Liver (tissue), 9 donors: ENCODE measurements around the gene UBASH3A. TPM values are rescaled to one million over a fixed set of nuclear protein-coding genes. Genes with fewer than 3 reads are reported as not detected.

ENCODE experiments used
- DNase-seq: peaks from one replicate; pipeline ENCODE4 v3.0.0-alpha.2; 2017; ENCODE audit warnings: low spot score
- H3K27ac ChIP-seq, 2 donors: one replicate each; pipeline ENCODE4 v1.7.0; 2013; ENCODE audit warnings: inconsistent platforms in 2 of 2, low read length in 2 of 2, control low read depth in 1 of 2, low read depth in 1 of 2, mild to moderate bottlenecking in 1 of 2
- H3K27me3 ChIP-seq, 4 donors: one replicate each; pipeline versions ENCODE4 v1.6.1 to v1.7.0; 2013; ENCODE audit warnings: low read length in 3 of 4, inconsistent platforms in 1 of 4, mild to moderate bottlenecking in 1 of 4, moderate library complexity in 1 of 4; ENCODE audit not compliant: control insufficient read depth in 4 of 4, insufficient read depth in 4 of 4
- H3K36me3 ChIP-seq, 4 donors: one replicate each; pipeline versions ENCODE4 v1.6.1 to v1.7.0; 2013; ENCODE audit warnings: low read length in 3 of 4, mild to moderate bottlenecking in 3 of 4, low read depth in 1 of 4, moderate library complexity in 1 of 4; ENCODE audit not compliant: control insufficient read depth in 4 of 4, insufficient read depth in 3 of 4
- H3K4me1 ChIP-seq, 4 donors: one replicate each; pipeline versions ENCODE4 v1.6.1 to v1.7.0; 2013; ENCODE audit warnings: low read length in 3 of 4, mild to moderate bottlenecking in 3 of 4, moderate library complexity in 1 of 4; ENCODE audit not compliant: control insufficient read depth in 4 of 4, insufficient read depth in 4 of 4
- H3K4me3 ChIP-seq, 3 donors: one replicate each; pipeline versions ENCODE4 v1.6.1 to v1.7.0; 2013; ENCODE audit warnings: low read length in 3 of 3, control low read depth in 1 of 3, low read depth in 1 of 3, mild to moderate bottlenecking in 1 of 3
- H3K9ac ChIP-seq, 2 donors: one replicate each; pipeline ENCODE4 v1.7.0; 2013; ENCODE audit warnings: low read length in 2 of 2, mild to moderate bottlenecking in 2 of 2, moderate library complexity in 2 of 2, control low read depth in 1 of 2, low read depth in 1 of 2
- H3K9me3 ChIP-seq, 4 donors: one replicate each; pipeline versions ENCODE4 v1.6.1 to v1.7.0; 2013; ENCODE audit warnings: low read length in 3 of 4; ENCODE audit not compliant: control insufficient read depth in 4 of 4
- EGR1 ChIP-seq, 2 donors: IDR thresholded peaks; 2 replicates each; pipeline ENCODE4 v1.6.1; 2016 to 2018; ENCODE audit warnings: antibody characterized with exemption in 2 of 2, low read depth in 2 of 2
- FOXA1 ChIP-seq: IDR thresholded peaks from 2 replicates; pipeline ENCODE4 v1.6.1; 2016; ENCODE audit warnings: antibody characterized with exemption
- FOXA2 ChIP-seq: IDR thresholded peaks from 2 replicates; pipeline ENCODE4 v1.6.1; 2016; ENCODE audit warnings: antibody characterized with exemption
- GABPA ChIP-seq, 2 donors: IDR thresholded peaks in 1 of 2; conservative IDR thresholded peaks in 1 of 2; 2 replicates each; pipeline ENCODE4 v1.6.1; 2016; ENCODE audit warnings: antibody characterized with exemption in 2 of 2, mild to moderate bottlenecking in 1 of 2, moderate library complexity in 1 of 2
- HNF4A ChIP-seq, 2 donors: conservative IDR thresholded peaks; 2 replicates each; pipeline ENCODE4 v1.6.1; 2016; ENCODE audit warnings: antibody characterized with exemption in 2 of 2, mild to moderate bottlenecking in 2 of 2
- HNF4G ChIP-seq: IDR thresholded peaks from 2 replicates; pipeline ENCODE4 v1.6.1; 2016; ENCODE audit warnings: antibody characterized with exemption
- JUND ChIP-seq, 2 donors: IDR thresholded peaks; 2 replicates each; pipeline ENCODE4 v1.6.1; 2016; ENCODE audit warnings: antibody characterized with exemption in 2 of 2
- NR2F2 ChIP-seq: IDR thresholded peaks from 2 replicates; pipeline ENCODE4 v1.6.1; 2016; ENCODE audit warnings: antibody characterized with exemption
- RAD21 ChIP-seq, 2 donors: IDR thresholded peaks; 2 replicates each; pipeline ENCODE4 v1.6.1; 2016; ENCODE audit warnings: antibody characterized with exemption in 2 of 2, mild to moderate bottlenecking in 2 of 2
- RXRA ChIP-seq, 2 donors: IDR thresholded peaks; 2 replicates each; pipeline ENCODE4 v1.6.1; 2017 to 2018; ENCODE audit warnings: antibody characterized with exemption in 2 of 2, mild to moderate bottlenecking in 1 of 2
- SP1 ChIP-seq: IDR thresholded peaks from 2 replicates; pipeline ENCODE4 v1.6.1; 2018; ENCODE audit warnings: antibody characterized with exemption, mild to moderate bottlenecking
- TAF1 ChIP-seq: conservative IDR thresholded peaks from 2 replicates; pipeline ENCODE4 v1.6.1; 2016; ENCODE audit warnings: antibody characterized with exemption, mild to moderate bottlenecking
- YY1 ChIP-seq: IDR thresholded peaks from 2 replicates; pipeline ENCODE4 v1.6.1; 2016; ENCODE audit warnings: antibody characterized with exemption, mild to moderate bottlenecking
- WGBS: extraction: QIAGEN DNeasy Blood & Tissue Kit; methylation state at CpG from one replicate; pipeline ENCODE4 v1.1.7; 2013; 5-methylcytosine and 5-hydroxymethylcytosine counted together
- polyA plus RNA-seq, 2 donors: library from polyadenylated mRNA; stranded (reverse) in 1 of 2; unstranded in 1 of 2; fragments of 200-250 nt in 1 of 2; fragments of >200 nt in 1 of 2; fragmentation: Nextera tagmentation in 1 of 2; extraction: Ambion mirVana in 1 of 2; gene quantifications; one replicate each; pipeline versions ENCODE4 v1.2.1 to v1.2.3, GENCODE V29; 2013 to 2015
- total RNA-seq, 2 donors: library from RNA; depleted of rRNA; stranded (reverse); fragments of >200 nt; gene quantifications; one replicate each; pipeline ENCODE4 v1.2.3, GENCODE V29; 2014
- TF ChIP-seq, protein P1 (sequence below): IDR thresholded peaks from 2 replicates; pipeline ENCODE4 v1.6.1; 2016; ENCODE audit warnings: antibody characterized with exemption
- TF ChIP-seq, protein P2 (sequence below): IDR thresholded peaks from 2 replicates; pipeline ENCODE4 v1.6.1; 2016; ENCODE audit warnings: antibody characterized with exemption
- TF ChIP-seq, protein P3 (sequence below): IDR thresholded peaks from 2 replicates; pipeline ENCODE4 v1.6.1; 2016; ENCODE audit warnings: antibody characterized with exemption
- TF ChIP-seq, protein P4 (sequence below): fragments of 150-350 bp; IDR thresholded peaks from 2 replicates; pipeline ENCODE4 v1.5.1; 2017; ENCODE audit warnings: improper control_type of control experiment, low read depth, low read length; ENCODE audit not compliant: missing input control
- TF ChIP-seq, protein P5 (sequence below): IDR thresholded peaks from 2 replicates; pipeline ENCODE4 v1.6.1; 2016; ENCODE audit warnings: antibody characterized with exemption, mild to moderate bottlenecking
- donor health status: healthy.
- donor health status: healthy.
- donor health status: healthy.
- donor health status: healthy.
- donor health status: healthy.

The UBASH3A gene
- total and polyA plus RNA-seq, 4 donors, result 0.10 to 0.75 (median 0.45) TPM

DNA sequence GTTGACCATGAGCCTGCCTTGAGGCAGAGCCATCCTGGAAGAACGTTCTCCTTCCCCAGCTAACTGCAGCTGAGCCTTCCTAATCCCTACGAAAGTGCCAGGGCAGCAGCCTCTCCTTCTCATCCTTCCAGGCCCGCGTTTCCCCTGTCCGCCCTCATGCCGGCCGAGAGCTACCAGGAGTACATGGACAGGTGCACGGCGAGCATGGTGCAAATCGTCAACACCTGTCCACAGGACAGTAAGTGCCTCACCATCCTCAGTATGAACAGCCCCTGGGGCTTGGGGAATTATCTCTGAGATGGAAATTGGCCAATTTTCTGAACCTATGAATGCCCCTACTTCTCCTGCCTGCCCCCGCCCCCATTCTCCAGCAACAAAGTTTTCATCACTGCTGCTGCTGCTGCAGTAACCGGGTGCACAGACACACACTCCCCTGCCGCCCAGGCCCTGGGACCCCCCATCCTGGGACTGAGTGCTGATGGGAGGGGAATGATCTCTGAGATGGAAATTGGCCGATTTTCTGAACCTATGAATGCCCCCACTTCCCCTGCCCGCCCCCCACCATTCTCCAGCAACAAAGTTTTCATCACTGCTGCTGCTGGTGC, 39.6 kb downstream of the UBASH3A start (continued):
- TF ChIP-seq, protein P1, sequence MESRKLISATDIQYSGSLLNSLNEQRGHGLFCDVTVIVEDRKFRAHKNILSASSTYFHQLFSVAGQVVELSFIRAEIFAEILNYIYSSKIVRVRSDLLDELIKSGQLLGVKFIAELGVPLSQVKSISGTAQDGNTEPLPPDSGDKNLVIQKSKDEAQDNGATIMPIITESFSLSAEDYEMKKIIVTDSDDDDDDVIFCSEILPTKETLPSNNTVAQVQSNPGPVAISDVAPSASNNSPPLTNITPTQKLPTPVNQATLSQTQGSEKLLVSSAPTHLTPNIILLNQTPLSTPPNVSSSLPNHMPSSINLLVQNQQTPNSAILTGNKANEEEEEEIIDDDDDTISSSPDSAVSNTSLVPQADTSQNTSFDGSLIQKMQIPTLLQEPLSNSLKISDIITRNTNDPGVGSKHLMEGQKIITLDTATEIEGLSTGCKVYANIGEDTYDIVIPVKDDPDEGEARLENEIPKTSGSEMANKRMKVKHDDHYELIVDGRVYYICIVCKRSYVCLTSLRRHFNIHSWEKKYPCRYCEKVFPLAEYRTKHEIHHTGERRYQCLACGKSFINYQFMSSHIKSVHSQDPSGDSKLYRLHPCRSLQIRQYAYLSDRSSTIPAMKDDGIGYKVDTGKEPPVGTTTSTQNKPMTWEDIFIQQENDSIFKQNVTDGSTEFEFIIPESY, result no peak
- TF ChIP-seq RAD21 (IDR thresholded peaks at IDR 0.05) (no peak), SP1 (no peak), GABPA (IDR thresholded peaks at IDR 0.05 in 1 of 2, conservative IDR thresholded peaks at IDR 0.05 in 1 of 2) (no peak), HNF4A (conservative IDR thresholded peaks at IDR 0.05) (no peak), FOXA1 (no peak), NR2F2 (no peak), YY1 (no peak)
- TF ChIP-seq, protein P2, sequence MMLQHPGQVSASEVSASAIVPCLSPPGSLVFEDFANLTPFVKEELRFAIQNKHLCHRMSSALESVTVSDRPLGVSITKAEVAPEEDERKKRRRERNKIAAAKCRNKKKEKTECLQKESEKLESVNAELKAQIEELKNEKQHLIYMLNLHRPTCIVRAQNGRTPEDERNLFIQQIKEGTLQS, result no peak
- TF ChIP-seq, protein P3, sequence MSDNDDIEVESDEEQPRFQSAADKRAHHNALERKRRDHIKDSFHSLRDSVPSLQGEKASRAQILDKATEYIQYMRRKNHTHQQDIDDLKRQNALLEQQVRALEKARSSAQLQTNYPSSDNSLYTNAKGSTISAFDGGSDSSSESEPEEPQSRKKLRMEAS, result no peak

DNA sequence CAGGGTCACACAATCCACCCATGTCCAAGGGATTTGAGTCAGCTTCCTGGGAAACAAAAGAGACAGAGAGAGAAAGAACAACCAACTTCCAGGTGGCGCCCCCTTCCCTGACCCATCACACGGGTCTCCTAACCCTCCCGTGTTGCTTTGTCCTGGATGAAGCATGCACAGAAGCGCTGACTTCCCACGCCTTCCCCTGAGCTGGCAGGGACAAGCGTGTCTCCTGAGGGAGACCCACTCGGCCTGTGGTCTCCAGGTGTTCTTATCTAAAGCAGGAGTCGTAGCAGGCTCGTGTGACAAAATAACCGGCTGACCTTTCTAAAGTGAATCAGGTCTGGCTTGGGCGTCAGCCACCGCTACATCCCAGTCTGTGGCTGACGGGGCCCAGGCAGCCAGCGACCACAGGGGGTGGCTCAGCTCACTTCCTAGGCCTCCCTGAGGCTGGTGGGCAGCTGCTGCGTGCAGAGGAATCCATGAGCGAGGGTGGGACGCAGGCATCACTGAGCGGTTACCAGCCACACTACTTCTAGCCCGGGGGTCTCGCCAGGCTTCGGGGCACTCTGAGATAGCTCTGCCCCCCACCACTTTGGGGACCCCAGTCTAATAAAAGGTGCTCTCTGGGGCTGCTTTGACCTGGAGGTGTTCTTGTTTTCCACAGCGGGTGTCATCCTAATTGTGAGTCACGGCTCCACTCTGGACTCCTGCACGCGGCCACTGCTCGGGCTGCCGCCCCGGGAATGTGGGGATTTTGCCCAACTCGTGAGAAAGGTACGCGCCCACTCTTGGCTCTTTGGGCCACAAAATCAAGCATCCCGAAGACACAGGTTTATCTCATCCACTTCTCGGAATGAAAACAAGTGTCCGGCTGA, 40.4 kb downstream of the UBASH3A start:
- H3K9ac ChIP-seq, result no peak overlapping the region
- H3K4me3 ChIP-seq, result no peak overlapping the region
- H3K27ac ChIP-seq, result no peak overlapping the region
- no peaks in the 10 kb centered on the region for H3K27me3 ChIP-seq
- TF ChIP-seq FOXA1, result no peak
- TF ChIP-seq SP1, result no peak
- TF ChIP-seq, protein P1, result no peak
- TF ChIP-seq HNF4G, result no peak
- no peak for TF ChIP-seq RXRA (IDR thresholded peaks at IDR 0.05)
- TF ChIP-seq, protein P2, result no peak
- TF ChIP-seq HNF4A (conservative IDR thresholded peaks at IDR 0.05), result no peak
- no peak for TF ChIP-seq YY1
- TF ChIP-seq, protein P3, result no peak
- no peak for TF ChIP-seq NR2F2
- TF ChIP-seq TAF1, result no peak
- TF ChIP-seq RAD21 (IDR thresholded peaks at IDR 0.05), result no peak
- TF ChIP-seq EGR1 (IDR thresholded peaks at IDR 0.05; ENCODE audit: low read depth in 2 of 2), result no peak
- TF ChIP-seq, protein P4, sequence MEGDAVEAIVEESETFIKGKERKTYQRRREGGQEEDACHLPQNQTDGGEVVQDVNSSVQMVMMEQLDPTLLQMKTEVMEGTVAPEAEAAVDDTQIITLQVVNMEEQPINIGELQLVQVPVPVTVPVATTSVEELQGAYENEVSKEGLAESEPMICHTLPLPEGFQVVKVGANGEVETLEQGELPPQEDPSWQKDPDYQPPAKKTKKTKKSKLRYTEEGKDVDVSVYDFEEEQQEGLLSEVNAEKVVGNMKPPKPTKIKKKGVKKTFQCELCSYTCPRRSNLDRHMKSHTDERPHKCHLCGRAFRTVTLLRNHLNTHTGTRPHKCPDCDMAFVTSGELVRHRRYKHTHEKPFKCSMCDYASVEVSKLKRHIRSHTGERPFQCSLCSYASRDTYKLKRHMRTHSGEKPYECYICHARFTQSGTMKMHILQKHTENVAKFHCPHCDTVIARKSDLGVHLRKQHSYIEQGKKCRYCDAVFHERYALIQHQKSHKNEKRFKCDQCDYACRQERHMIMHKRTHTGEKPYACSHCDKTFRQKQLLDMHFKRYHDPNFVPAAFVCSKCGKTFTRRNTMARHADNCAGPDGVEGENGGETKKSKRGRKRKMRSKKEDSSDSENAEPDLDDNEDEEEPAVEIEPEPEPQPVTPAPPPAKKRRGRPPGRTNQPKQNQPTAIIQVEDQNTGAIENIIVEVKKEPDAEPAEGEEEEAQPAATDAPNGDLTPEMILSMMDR, result no peak
- TF ChIP-seq JUND (IDR thresholded peaks at IDR 0.05), result no peak
- TF ChIP-seq FOXA2, result no peak
- TF ChIP-seq, protein P5, sequence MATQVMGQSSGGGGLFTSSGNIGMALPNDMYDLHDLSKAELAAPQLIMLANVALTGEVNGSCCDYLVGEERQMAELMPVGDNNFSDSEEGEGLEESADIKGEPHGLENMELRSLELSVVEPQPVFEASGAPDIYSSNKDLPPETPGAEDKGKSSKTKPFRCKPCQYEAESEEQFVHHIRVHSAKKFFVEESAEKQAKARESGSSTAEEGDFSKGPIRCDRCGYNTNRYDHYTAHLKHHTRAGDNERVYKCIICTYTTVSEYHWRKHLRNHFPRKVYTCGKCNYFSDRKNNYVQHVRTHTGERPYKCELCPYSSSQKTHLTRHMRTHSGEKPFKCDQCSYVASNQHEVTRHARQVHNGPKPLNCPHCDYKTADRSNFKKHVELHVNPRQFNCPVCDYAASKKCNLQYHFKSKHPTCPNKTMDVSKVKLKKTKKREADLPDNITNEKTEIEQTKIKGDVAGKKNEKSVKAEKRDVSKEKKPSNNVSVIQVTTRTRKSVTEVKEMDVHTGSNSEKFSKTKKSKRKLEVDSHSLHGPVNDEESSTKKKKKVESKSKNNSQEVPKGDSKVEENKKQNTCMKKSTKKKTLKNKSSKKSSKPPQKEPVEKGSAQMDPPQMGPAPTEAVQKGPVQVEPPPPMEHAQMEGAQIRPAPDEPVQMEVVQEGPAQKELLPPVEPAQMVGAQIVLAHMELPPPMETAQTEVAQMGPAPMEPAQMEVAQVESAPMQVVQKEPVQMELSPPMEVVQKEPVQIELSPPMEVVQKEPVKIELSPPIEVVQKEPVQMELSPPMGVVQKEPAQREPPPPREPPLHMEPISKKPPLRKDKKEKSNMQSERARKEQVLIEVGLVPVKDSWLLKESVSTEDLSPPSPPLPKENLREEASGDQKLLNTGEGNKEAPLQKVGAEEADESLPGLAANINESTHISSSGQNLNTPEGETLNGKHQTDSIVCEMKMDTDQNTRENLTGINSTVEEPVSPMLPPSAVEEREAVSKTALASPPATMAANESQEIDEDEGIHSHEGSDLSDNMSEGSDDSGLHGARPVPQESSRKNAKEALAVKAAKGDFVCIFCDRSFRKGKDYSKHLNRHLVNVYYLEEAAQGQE, result no peak
- no peak for TF ChIP-seq GABPA (IDR thresholded peaks at IDR 0.05 in 1 of 2, conservative IDR thresholded peaks at IDR 0.05 in 1 of 2)
- DNase-seq, result no peak
- no peaks in the 10 kb centered on the region for H3K36me3 ChIP-seq
- 81% methylated on average over 34 of the region's 34 CpGs for WGBS
- H3K4me1 ChIP-seq, result no peaks in the 10 kb centered on the region
- H3K9me3 ChIP-seq, result no peaks in the 10 kb centered on the region
